Measurements from ENCODE around the gene MYO16.
"Not testable (repeated sequence)": the region's sequence is repeated elsewhere in the genome, so short reads cannot be mapped to it uniquely, and the experiment has no call there.

MYO16 gene

GRCh38 chr13:109215377-109215776 is 586.0 kb downstream of the MYO16 start:
- in situ Hi-C loops (cut with MboI; ENCODE audit: low sequenced_read_pairs), result no loop called here

GRCh38 chr13:109217510-109217909 is 588.1 kb downstream of the MYO16 start:
- in situ Hi-C loops (cut with MboI; ENCODE audit: low sequenced_read_pairs), result not testable (repeated sequence)

DNA sequence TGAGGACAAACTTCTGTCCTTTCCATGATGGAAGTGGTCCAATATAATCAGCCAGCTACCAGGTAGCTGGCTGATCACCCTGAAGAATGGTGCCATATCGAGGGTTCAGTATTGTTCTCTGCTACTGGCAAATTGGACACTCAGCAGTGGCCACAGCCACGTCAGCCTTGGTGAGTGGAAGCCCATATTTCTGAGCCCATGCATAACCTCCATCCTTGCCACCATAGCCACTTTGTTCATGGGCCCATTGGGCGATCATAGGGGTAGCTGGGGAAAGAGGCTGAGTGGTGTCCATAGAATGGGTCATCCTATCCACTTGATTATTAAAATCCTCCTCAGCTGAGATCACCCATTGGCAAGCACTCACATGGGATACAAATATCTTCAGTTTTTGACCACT is 591.2 kb downstream of the MYO16 start:
- in situ Hi-C loops (cut with MboI; ENCODE audit: low sequenced_read_pairs), result no loop called here

DNA sequence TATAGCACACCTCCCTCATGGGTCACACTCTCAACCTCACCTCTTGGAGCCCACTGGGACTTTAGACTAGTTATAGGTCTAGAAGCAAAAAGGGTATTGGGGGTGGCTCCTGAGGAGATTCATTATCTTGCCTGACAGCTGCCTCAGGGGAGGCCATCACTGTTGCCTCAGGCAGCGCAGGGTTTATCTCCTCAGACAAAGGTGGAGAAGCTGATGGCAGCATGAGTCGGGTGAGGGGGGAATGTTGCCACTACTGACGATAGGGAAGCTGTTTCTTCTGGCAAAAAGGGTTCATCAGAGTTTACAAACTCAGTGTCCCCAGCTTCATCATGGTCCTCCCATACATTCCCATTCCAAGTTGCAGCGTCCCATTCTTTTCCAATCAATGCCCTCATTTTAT is 594.6 kb downstream of the MYO16 start:
- in situ Hi-C loops (cut with MboI; ENCODE audit: low sequenced_read_pairs), result no loop called here

- in situ Hi-C loops (cut with MboI; ENCODE audit: low sequenced_read_pairs), result no loop called here
Observed at GRCh38 chr13:109226631-109227030, 597.2 kb downstream of the MYO16 start.

GRCh38 chr13:109227344-109227940 is 598.0 kb downstream of the MYO16 start:
- in situ Hi-C loops (cut with MboI; ENCODE audit: low sequenced_read_pairs), result no loop called here

DNA sequence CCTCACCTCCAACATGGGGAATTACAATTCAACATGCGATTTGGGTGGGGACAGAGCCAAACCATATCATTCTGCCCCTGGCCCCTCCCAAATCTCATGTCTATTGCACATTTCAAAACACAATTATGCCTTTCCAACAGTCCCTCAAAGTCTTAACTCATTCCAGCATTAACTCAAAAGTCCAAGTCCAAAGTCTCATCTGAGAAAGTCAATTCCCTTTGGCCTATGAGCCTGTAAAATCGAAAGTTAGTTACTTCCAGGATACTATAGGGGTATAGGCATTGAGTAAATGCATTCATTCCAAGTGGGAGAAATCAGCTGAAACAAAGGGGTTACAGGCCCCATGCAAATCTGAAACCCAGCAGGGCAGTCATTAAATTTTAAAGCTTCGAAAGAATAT is 598.8 kb downstream of the MYO16 start:
- in situ Hi-C loops (cut with MboI; ENCODE audit: low sequenced_read_pairs), result no loop called here

GRCh38 chr13:109231888-109232287 is 602.5 kb downstream of the MYO16 start:
- in situ Hi-C loops (cut with MboI; ENCODE audit: low sequenced_read_pairs), result no loop called here

- in situ Hi-C loops (cut with MboI; ENCODE audit: low sequenced_read_pairs), result no loop called here
Observed at GRCh38 chr13:109233293-109233692, 603.9 kb downstream of the MYO16 start.

GRCh38 chr13:109235901-109236300 is 606.5 kb downstream of the MYO16 start:
- in situ Hi-C loops (cut with MboI; ENCODE audit: low sequenced_read_pairs), result no loop called here

DNA sequence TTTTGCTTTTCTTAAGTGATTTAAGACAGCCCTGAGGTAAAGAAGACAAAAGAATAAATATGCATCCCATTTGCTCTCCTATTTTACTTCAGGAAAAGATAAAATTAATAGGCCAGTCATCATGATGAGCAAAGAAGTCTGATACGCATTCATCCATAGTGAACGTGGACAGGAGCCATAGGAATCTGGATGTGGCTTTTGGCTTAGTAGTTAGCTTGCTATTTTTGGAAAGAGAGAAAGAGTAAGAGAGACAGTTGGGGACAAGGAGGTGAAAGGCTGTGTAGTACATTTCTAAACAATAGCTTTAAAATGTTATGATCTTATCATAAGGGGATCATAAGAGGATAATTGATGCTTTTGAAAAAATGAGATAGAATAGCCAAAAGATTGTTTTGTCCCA is 611.7 kb downstream of the MYO16 start:
- in situ Hi-C loops (cut with MboI; ENCODE audit: low sequenced_read_pairs), result no loop called here

GRCh38 chr13:109243311-109243951 is 614.0 kb downstream of the MYO16 start:
- in situ Hi-C loops (cut with MboI; ENCODE audit: low sequenced_read_pairs), result no loop called here

DNA sequence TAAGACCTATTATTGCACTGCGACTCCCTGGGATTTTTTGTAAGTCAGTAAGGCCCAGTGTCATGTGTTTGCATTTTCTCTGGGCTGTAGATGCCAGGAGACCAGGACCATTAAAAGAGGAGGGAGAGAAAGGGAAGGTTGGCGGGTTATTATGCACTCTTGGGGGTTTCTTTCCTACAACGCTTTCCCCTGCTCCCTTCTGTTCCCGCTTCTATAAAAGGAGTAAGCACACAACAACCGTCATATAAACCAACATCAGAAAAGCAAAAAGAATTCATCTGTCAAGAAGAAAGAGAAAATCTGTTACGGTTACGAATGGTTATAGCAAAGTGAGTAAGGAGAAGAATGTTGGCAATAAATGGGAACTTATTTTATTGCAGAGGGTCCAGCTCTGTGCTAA is 615.2 kb downstream of the MYO16 start:
- in situ Hi-C loops (cut with MboI; ENCODE audit: low sequenced_read_pairs), result no loop called here

DNA sequence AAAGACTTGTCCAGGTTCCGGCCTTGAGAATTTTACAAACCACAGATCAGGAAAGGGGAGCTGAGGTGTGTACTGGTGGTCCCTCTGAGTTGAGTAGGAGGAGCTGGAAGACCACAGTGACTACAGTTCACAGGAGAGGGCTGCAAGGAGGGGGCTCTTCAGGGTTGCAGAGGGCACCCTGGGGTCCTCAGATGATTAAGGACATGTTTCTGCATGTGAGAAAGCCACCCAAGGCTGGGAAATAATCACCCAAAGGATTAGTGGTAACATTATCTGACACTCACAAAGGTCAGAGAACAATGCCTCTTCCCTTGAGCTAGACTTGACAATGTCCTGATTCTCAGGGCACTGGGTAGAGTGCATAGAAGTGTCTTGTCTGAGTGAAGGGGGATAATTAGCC is 616.6 kb downstream of the MYO16 start:
- in situ Hi-C loops (cut with MboI; ENCODE audit: low sequenced_read_pairs), result no loop called here

DNA sequence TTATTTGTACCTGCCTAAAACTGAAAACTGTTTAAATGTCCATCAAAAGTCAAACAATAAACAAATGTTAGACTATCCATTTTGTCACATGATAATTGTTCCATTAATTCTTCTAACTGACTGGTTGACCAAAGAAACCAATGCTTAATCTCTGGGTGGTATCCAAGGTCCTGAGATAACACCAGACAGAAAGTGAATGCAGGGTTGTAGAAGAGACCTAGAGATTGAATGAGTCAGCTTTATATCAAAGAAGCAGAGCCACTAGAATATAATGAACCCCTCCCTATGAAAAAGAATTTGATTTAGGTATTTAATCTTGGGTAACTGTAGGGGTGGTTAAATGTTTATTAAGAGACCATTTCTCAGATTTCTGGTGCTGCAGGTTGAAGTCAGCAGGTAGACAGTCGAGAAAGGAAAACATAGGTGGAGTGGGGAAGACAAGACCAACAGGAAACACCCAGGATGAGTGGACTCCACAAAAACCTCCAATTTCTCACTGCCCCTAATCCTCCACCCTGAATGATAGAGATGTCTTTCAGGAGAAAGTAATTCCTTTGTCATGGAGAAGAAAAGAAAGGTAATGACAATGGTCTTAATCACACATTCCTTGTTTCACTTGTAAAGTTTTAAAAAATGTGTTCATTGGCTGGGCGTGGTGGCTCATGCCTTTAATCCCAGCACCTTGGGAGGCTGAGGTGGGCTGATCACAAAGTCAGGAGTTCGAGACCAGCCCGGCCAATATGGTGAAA is 620.5 kb downstream of the MYO16 start:
- in situ Hi-C loops (cut with MboI; ENCODE audit: low sequenced_read_pairs), result no loop called here

DNA sequence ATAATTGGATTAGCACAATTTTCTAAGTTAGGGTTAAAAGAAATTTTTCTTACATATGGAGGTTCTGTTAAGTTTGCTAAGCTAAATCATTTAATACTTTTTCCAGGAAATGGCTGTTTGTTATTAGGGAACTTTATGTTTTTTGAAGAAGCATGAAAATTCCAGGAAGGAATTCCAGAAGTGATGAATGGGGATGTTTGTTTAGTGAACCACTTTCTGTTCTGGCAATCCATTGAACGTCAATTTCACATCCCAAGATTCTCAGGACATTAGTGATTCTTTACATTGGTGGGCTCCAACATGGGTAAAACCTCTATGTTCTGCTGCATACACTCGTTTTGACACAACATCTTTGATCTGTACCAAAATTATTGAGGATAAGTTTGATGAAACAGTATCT is 622.5 kb downstream of the MYO16 start:
- in situ Hi-C loops (cut with MboI; ENCODE audit: low sequenced_read_pairs), result no loop called here

- in situ Hi-C loops (cut with MboI; ENCODE audit: low sequenced_read_pairs), result no loop called here
Observed at GRCh38 chr13:109253316-109253715, 623.9 kb downstream of the MYO16 start.

GRCh38 chr13:109254274-109254673 is 624.9 kb downstream of the MYO16 start:
- in situ Hi-C loops (cut with MboI; ENCODE audit: low sequenced_read_pairs), result no loop called here

DNA sequence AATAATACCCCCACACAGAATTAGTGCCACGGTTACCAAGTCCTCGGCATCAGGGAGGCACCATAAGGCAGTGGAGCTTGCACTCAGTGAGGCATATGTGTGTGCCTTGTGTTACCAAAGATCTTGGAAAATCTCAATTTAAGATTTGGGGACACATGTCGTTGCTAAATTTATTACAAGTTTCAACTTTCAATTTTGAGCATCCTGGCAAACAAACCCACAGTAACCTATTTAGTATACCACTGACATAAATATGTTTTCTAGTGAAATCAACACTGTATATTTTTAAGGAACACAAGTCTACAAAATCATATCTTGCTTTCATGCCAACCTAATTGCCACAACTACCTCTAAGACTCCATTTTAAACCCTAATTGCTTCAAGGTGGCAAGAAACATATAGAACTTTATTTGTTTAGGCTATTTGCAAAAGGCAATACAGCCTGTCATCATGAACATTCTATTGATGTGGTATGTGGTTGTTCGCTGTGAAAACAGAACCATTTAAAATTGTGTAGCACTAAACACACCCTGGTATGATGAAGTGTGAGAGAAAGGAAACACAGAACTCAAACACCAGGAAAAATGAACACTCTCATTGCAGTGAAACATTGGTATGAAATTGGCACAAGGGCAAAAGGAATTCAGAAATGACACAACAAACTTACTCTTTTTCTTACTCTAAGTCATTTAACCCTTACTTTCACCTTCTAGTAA is 625.9 kb downstream of the MYO16 start:
- in situ Hi-C loops (cut with MboI; ENCODE audit: low sequenced_read_pairs), result no loop called here

DNA sequence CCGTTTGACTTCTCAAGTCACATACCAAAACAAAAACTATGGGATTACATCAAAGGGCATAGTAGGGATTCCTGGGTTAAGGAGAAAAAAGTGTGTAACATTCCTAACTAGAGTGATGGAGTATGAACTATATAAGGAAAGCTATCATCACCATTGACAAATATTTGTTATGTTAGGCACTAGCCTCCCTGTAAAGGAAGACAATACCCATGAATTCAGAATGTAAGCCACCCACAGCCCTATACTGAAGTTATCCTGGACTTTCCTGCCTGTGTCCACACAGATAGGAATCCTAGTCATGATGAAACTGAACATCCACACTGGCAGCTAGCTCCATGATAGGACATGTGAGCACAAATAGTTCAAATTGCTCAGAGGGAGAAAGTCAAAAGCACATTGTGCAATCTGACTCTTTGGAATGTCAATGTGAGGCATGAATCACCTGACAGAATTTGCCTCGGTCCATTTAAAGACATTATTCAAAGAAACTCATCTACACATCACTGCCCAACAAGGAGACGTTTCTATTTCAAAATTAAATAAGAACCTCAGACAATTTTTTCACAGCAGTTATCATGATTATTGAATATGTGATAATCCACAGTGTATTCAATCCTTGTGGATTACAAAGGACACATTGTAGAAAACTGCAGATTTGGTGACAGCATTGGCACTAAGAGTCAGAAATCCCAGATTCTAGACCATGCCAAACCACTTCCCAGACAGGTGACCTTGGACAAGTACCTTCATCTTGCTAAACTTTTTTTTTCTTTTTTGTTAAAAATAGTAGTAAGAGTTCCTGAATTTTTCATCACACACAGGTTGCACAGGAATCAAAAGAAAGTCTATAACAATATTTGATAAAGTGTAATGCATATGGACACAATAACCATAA is 627.7 kb downstream of the MYO16 start:
- in situ Hi-C loops (cut with MboI; ENCODE audit: low sequenced_read_pairs), result no loop called here

Data from hTERT RPE-1 (cell line).